Kidney (tissue), 14 donors: ENCODE results near the gene ADAMTSL3. TPM values are rescaled to one million over a fixed set of nuclear protein-coding genes. Genes with fewer than 3 reads are reported as not detected.

ENCODE experiments used
- DNase-seq, 5 donors: peaks; one replicate each; pipeline ENCODE4 v3.0.0-alpha.2; 2013 to 2020
- FAIRE-seq: peaks from 2 replicates; lab custom pipeline; 2012; peaks lifted over from hg19 to GRCh38; lab: Jason Lieb, UNC
- H3K27ac ChIP-seq, 2 donors: one replicate each; pipeline ENCODE4 v1.7.0; 2013; ENCODE audit warnings: low read depth in 2 of 2, low read length in 2 of 2, inconsistent platforms in 1 of 2
- H3K27me3 ChIP-seq: one replicate; pipeline ENCODE4 v1.7.1; 2013; ENCODE audit warnings: low read length, inconsistent platforms; ENCODE audit not compliant: control insufficient read depth, insufficient read depth
- H3K36me3 ChIP-seq, 3 donors: one replicate each; pipeline versions ENCODE4 v1.7.0 to v1.7.1; 2013; ENCODE audit warnings: low read length in 3 of 3, control low read depth in 1 of 3, inconsistent platforms in 1 of 3; ENCODE audit not compliant: insufficient read depth in 3 of 3, control insufficient read depth in 2 of 3
- H3K4me1 ChIP-seq, 3 donors: one replicate each; pipeline versions ENCODE4 v1.7.0 to v1.7.1; 2013; ENCODE audit warnings: low read length in 3 of 3, inconsistent platforms in 1 of 3, low read depth in 1 of 3; ENCODE audit not compliant: control insufficient read depth in 2 of 3, insufficient read depth in 2 of 3
- H3K4me3 ChIP-seq, 3 donors: one replicate each; pipeline versions ENCODE4 v1.7.0 to v1.8.1; 2013; ENCODE audit warnings: low read length in 3 of 3, control low read depth in 1 of 3, inconsistent platforms in 1 of 3
- H3K9ac ChIP-seq, 3 donors: one replicate each; pipeline versions ENCODE4 v1.7.0 to v1.7.1; 2013; ENCODE audit warnings: low read length in 3 of 3, control low read depth in 1 of 3, inconsistent platforms in 1 of 3
- H3K9me3 ChIP-seq, 3 donors: one replicate each; pipeline versions ENCODE4 v1.7.0 to v1.7.1; 2013; ENCODE audit warnings: low read length in 3 of 3, control low read depth in 1 of 3, inconsistent platforms in 1 of 3; ENCODE audit not compliant: control insufficient read depth in 2 of 3, insufficient read depth in 1 of 3
- intact Hi-C: fragments of 100-400 bp; cut with DNase I; formaldehyde crosslinking; loops from one replicate; pipeline ENCODE4 v1.11.1; 2022
- polyA plus RNA-seq: library from polyadenylated mRNA; stranded (reverse); fragments of 350-450 nt; fragmentation: Illumina TruSeq; extraction: RNeasy Lipid Tissue Mini Kit (QIAGEN cat#74804); gene quantifications from one replicate; pipeline ENCODE4 v1.2.3, GENCODE V29; 2014; ENCODE audit warnings: low read depth, low replicate concordance; ENCODE audit not compliant: insufficient read depth
- total RNA-seq: library from RNA; stranded (reverse); fragmentation: NEBNext Ultra II Directional; extraction: Animal tissue kit (Norgen Biotek cat#: 25700); gene quantifications from one replicate; pipeline ENCODE4 v1.2.1, GENCODE V29; 2021
- TF ChIP-seq, protein P1 (sequence below): IDR thresholded peaks from 3 replicates; pipeline ENCODE4 v1.5.1; 2012; ENCODE audit warnings: mild to moderate bottlenecking, moderate library complexity, borderline replicate concordance; ENCODE audit not compliant: insufficient read depth; ENCODE audit errors: extremely low read depth
- donor health status: control.
- donor health status: control.
- donor health status: control.
- donor health status: control.
- donor health status: control.
- donor health status: DM: yes; HTN: yes; CAD: no.
- donor health status: Normal renal cell carcinoma (clear cell type).

ADAMTSL3 gene
- total and polyA plus RNA-seq, 2 donors from 2014 or later: 1.6 to 23.4 TPM

DNA sequence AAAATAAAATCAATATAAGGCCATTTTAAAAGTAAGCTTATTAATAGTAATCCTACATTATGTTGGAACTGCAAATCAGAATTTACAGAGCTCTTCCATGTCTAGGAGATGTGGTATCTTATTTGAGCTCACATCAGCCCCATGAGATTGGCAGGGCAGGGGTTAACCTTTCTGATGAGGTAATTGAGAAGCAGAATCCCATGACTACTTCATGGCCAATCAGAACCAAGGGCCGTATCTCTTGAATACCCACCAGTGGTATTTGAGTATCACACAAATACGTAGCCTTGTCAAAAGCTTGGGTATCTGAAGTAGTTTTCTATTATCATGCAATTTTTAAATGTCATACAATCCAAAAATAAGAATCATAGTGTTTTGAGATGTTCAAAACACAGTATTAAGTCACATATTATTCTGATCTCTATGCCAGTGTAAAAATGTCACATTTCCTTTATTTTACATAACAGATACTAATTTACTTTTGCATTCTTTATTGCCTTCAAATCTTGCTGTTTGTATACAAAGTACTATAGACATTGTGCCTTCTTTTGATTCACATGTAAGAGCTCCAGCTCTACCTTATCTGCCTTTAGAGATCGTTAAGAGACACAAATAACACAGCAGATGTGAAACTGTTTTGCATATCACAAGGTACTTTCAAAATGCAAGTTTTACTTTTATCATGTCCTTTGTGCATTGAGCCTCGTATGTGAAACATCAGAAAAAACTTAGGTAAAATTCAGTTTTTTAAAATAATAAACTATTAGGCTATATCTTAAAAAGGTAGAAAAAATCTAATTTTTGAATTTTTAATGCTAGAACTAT, 329.9 kb downstream of the ADAMTSL3 start:
- no peaks in the 10 kb centered on the region for H3K4me1 ChIP-seq
- FAIRE-seq: peak; percentile 51
- no peaks in the 10 kb centered on the region for H3K27me3 ChIP-seq
- H3K36me3 ChIP-seq: no peaks in the 10 kb centered on the region
- H3K9me3 ChIP-seq: no peaks in the 10 kb centered on the region
- no peak overlapping the region for H3K27ac ChIP-seq
- no peak for DNase-seq
- intact Hi-C loops: no loop called here
- TF ChIP-seq, protein P1, sequence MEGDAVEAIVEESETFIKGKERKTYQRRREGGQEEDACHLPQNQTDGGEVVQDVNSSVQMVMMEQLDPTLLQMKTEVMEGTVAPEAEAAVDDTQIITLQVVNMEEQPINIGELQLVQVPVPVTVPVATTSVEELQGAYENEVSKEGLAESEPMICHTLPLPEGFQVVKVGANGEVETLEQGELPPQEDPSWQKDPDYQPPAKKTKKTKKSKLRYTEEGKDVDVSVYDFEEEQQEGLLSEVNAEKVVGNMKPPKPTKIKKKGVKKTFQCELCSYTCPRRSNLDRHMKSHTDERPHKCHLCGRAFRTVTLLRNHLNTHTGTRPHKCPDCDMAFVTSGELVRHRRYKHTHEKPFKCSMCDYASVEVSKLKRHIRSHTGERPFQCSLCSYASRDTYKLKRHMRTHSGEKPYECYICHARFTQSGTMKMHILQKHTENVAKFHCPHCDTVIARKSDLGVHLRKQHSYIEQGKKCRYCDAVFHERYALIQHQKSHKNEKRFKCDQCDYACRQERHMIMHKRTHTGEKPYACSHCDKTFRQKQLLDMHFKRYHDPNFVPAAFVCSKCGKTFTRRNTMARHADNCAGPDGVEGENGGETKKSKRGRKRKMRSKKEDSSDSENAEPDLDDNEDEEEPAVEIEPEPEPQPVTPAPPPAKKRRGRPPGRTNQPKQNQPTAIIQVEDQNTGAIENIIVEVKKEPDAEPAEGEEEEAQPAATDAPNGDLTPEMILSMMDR: no peak
- no peak overlapping the region for H3K9ac ChIP-seq
- no peak overlapping the region for H3K4me3 ChIP-seq

DNA sequence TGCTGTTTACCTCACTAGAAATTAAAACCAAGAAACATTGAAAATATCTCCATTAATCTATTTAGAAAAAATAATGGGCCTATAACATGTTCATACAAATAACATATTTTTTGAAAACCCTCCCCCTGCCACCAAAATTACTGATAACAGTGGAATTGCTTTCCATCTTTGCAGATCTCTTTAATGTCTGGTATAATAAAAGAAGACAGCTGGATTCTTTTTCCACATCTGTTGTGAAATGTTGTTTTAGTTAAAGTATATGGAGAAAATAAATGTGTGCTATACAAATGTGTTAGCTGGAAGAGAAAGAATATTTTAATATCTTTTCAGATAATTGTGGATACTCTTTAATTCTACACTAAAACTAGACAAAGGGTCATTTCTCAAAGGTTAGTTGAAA, 330.7 kb downstream of the ADAMTSL3 start:
- H3K27ac ChIP-seq: no peak overlapping the region
- TF ChIP-seq, protein P1: no peak
- no peak overlapping the region for H3K4me3 ChIP-seq
- no peaks in the 10 kb centered on the region for H3K36me3 ChIP-seq
- H3K4me1 ChIP-seq: no peaks in the 10 kb centered on the region
- no peak for FAIRE-seq
- intact Hi-C loops: no loop called here
- DNase-seq: no peak
- no peaks in the 10 kb centered on the region for H3K9me3 ChIP-seq
- no peaks in the 10 kb centered on the region for H3K27me3 ChIP-seq
- H3K9ac ChIP-seq: no peak overlapping the region

DNA sequence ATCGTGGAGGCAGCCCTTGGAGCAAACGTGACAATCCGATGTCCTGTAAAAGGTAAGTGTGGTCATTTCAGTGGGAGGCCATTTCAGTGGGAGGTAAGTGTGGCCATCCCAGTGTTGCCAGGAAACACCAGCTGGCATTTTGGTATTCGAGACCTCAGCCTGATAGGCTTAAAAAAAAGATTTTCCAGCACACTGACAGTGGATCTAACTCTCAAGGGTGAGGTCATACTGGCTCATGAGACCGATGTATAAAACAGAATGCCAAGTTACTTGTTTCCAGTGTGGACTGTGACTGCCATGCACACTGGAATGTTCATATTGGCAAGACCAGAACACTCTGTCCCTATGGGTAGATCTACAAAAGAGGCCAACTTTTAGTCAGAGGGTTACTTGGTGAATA, 337.2 kb downstream of the ADAMTSL3 start:
- no peaks in the 10 kb centered on the region for H3K9me3 ChIP-seq
- no peak overlapping the region for H3K9ac ChIP-seq
- no peaks in the 10 kb centered on the region for H3K36me3 ChIP-seq
- no peak overlapping the region for H3K27ac ChIP-seq
- no peak for DNase-seq
- intact Hi-C loops: no loop called here
- no peaks in the 10 kb centered on the region for H3K4me1 ChIP-seq
- H3K27me3 ChIP-seq: no peaks in the 10 kb centered on the region
- TF ChIP-seq, protein P1: no peak
- no peak overlapping the region for H3K4me3 ChIP-seq
- no peak for FAIRE-seq
